Hepatocyte (in vitro differentiated cells): Measurements from ENCODE around the gene PTGER2.

Experiments
- EZH2 ChIP-seq: fragments of 200-600 bp; sonication (generic); IDR thresholded peaks from 2 replicates; pipeline ENCODE4 v1.6.1; 2016; ENCODE audit warnings: antibody characterized with exemption, mild to moderate bottlenecking, borderline replicate concordance
- EZH2phosphoT487 ChIP-seq: fragments of 200-600 bp; sonication (generic); IDR thresholded peaks from one replicate; pipeline ENCODE4 v1.6.1; 2018; ENCODE audit warnings: antibody characterized with exemption, mild to moderate bottlenecking, low read depth, moderate library complexity; ENCODE audit not compliant: unreplicated experiment, severe bottlenecking
- TF ChIP-seq, protein P1 (sequence below): fragments of 200-600 bp; sonication (generic); IDR thresholded peaks from 2 replicates; pipeline ENCODE4 v1.5.1; 2016; ENCODE audit warnings: antibody characterized with exemption, mild to moderate bottlenecking; ENCODE audit not compliant: poor library complexity

DNA sequence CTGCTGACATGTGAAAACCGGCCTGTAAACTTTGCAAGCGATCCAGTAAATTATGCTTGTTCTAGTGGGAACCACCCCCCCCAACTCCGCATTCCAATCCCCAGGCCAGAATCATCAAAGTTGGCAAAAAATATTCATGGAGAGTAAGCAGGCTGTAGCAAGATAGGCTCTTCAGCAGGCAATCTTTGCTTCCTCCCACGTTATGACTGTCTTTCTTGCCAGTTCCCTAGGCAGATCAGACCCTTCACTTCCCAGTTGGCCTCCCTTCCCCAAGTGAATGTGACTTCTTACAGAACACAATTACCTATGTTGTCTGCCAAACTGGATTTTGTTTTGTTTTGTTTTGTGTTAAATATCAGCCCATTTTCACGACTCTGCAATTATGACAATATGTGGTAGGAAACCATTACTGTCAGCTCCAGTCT, 1.2 kb upstream of the PTGER2 start:
- TF ChIP-seq, protein P1, sequence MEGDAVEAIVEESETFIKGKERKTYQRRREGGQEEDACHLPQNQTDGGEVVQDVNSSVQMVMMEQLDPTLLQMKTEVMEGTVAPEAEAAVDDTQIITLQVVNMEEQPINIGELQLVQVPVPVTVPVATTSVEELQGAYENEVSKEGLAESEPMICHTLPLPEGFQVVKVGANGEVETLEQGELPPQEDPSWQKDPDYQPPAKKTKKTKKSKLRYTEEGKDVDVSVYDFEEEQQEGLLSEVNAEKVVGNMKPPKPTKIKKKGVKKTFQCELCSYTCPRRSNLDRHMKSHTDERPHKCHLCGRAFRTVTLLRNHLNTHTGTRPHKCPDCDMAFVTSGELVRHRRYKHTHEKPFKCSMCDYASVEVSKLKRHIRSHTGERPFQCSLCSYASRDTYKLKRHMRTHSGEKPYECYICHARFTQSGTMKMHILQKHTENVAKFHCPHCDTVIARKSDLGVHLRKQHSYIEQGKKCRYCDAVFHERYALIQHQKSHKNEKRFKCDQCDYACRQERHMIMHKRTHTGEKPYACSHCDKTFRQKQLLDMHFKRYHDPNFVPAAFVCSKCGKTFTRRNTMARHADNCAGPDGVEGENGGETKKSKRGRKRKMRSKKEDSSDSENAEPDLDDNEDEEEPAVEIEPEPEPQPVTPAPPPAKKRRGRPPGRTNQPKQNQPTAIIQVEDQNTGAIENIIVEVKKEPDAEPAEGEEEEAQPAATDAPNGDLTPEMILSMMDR, result no peak
- no peak for TF ChIP-seq EZH2
- no peak for TF ChIP-seq EZH2phosphoT487
